ENCODE results near the gene UST. TPM values are rescaled to one million over a fixed set of nuclear protein-coding genes. Genes with fewer than 3 reads are reported as not detected.
"Not testable (repeated sequence)": the region's sequence is repeated elsewhere in the genome, so short reads cannot be mapped to it uniquely, and the experiment has no call there.

UST gene
- total and polyA plus RNA-seq, 4 donors: 8.4 to 21.5 (median 14.1) TPM

DNA sequence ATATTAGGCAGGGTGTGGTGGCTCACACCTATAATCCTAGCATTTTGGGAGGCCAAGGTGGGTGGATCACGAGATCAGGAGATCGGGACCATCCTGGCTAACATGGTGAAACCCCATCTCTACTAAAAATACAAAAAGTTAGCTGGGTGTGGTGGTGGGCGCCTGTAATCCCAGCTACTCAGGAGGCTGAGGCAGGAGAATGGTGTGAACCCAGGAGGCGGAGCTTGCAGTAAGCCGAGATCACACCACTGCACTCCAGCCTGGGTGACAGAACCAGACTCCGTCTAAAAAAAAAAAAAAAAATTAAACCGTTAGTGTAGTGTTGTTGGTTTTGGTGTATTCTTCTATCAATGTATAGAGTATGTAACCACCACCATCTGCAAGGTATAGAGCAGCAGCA, 133.9 kb downstream of the UST start:
- H3K4me3 ChIP-seq (ENCODE audit: low read length in 2 of 2); H3K4me1 ChIP-seq (ENCODE audit: control insufficient read depth in 1 of 2, insufficient read depth in 2 of 2, low read length in 2 of 2); H3K36me3 ChIP-seq (ENCODE audit: control insufficient read depth in 1 of 2, insufficient read depth in 2 of 2, low read length in 1 of 2); H3K9me3 ChIP-seq (ENCODE audit: control insufficient read depth, low read length); ATAC-seq (ENCODE audit: low FRiP score); DNase-seq; H3K27me3 ChIP-seq (ENCODE audit: control insufficient read depth in 1 of 2, insufficient read depth in 2 of 2, low read length in 1 of 2); H3K27ac ChIP-seq (ENCODE audit: low read depth in 1 of 2, low read length in 2 of 2): not testable (repeated sequence)
- intact Hi-C loops (cut with DNase I): loop anchor here (5.0 to 10.0 kb wide), 2 partner anchors 88 to 106 kb away; no protein-coding TSS in a partner anchor
- 95 to 96% methylated on average over 7 of the region's 7 CpGs for WGBS, 2 donors

DNA sequence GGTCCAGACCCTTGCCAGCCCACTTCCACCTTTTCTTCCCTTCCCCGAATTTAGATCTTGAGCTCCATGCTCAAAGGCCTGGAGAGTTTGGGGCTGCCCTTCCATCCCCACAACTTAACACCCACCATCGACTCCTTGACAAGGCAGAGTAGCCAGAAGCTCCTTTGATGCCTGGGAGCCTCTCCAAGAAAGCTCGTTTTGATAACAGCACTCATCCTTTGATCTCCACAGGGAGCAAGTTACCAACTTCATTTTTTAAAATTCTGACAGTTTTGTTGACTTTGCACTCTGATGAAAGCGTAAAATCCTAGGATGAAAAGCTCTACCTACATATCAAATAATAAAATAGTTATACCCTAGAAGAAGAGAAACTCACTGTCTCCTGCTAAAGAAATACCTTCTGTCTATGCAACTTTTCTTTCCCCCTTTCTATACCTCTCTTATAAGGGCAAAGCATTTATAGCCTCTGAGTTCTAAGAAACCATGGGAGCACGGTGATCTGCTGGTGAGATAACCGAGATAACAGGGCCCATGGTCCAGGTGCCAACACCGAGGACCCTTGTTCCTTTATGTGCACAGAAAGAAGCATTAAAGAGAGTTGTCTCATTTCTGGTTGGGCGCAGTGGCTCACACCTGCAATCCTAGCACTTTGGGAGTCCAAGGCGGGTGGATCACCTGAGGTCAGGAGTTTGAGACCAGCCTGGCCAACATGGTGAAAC, 134.9 kb downstream of the UST start:
- Histone ChIP-seq H3K4me3 (ENCODE audit: low read length in 2 of 2) (no peak overlapping the region), H3K27me3 (ENCODE audit: control insufficient read depth in 1 of 2, insufficient read depth in 2 of 2, low read length in 1 of 2) (no peaks in the 10 kb centered on the region), H3K27ac (ENCODE audit: low read depth in 1 of 2, low read length in 2 of 2) (no peak overlapping the region), H3K9me3 (ENCODE audit: control insufficient read depth, low read length) (no peaks in the 10 kb centered on the region), H3K36me3 (ENCODE audit: control insufficient read depth in 1 of 2, insufficient read depth in 2 of 2, low read length in 1 of 2) (no peaks in the 10 kb centered on the region), H3K4me1 (ENCODE audit: control insufficient read depth in 1 of 2, insufficient read depth in 2 of 2, low read length in 2 of 2) (peaks cover 0 to 11% of the 10 kb centered on the region in 2 donors)
- WGBS, 2 donors: 73 to 81% methylated on average over 9 of the region's 9 CpGs
- intact Hi-C loops (cut with DNase I): loop anchor here (5.0 to 10.0 kb wide), 2 partner anchors 89 to 107 kb away; no protein-coding TSS in a partner anchor
- ATAC-seq (ENCODE audit: low FRiP score) (no peak), DNase-seq (no peak)

DNA sequence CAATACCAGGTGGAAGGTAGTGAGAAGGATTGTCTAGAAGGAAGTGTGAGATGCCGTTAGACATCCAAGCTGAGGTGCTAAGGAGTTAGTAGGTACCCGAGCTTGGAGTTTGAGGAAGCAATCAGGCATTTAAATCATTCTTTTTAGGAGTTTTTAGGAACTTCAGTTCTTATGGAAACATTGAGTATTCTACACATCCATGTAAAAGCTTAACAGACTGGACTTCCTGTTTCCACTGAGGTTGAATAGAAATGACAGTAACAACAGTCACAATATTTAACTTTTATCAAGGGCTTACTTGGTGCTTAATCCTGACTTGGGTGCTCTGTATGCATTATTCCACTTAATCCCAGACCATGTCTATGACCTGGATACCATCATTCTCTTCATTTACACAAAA, 136.4 kb downstream of the UST start:
- no peak overlapping the region for H3K4me3 ChIP-seq (ENCODE audit: low read length in 2 of 2)
- peaks cover 0 to 16% of the 10 kb centered on the region in 2 donors for H3K4me1 ChIP-seq (ENCODE audit: control insufficient read depth in 1 of 2, insufficient read depth in 2 of 2, low read length in 2 of 2)
- intact Hi-C loops (cut with DNase I): loop anchor here (5.0 to 10.0 kb wide), 2 partner anchors 91 to 108 kb away; no protein-coding TSS in a partner anchor
- no peak overlapping the region for H3K27ac ChIP-seq (ENCODE audit: low read depth in 1 of 2, low read length in 2 of 2)
- H3K36me3 ChIP-seq (ENCODE audit: control insufficient read depth in 1 of 2, insufficient read depth in 2 of 2, low read length in 1 of 2): no peaks in the 10 kb centered on the region
- 83 to 89% methylated on average over 2 of the region's 2 CpGs for WGBS, 2 donors
- ATAC-seq (ENCODE audit: low FRiP score) (no peak), DNase-seq (no peak)
- no peaks in the 10 kb centered on the region for H3K27me3 ChIP-seq (ENCODE audit: control insufficient read depth in 1 of 2, insufficient read depth in 2 of 2, low read length in 1 of 2)
- H3K9me3 ChIP-seq (ENCODE audit: control insufficient read depth, low read length): no peaks in the 10 kb centered on the region

DNA sequence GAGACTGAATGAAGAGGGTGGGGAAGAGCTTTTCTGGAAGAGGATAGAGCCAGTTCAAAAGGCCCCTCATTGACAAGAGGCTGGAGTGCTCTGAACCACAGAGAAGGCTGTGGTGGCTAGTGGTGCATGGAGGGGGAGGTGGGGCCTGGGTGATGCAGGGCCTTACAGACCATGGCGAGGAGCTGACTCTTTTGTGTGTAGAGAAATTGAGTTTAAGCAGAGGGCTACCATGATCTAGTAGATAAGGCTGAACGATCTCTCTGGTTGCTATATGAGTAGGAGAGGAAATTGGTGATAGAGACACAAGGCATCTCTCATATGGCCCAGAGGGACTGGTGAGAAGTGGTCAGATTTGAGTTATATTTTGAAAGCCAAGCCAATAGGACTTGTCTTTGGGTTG, 137.6 kb downstream of the UST start:
- H3K36me3 ChIP-seq (ENCODE audit: control insufficient read depth in 1 of 2, insufficient read depth in 2 of 2, low read length in 1 of 2): no peaks in the 10 kb centered on the region
- intact Hi-C loops (cut with DNase I): loop anchor here (5.0 to 10.0 kb wide), 2 partner anchors 92 to 110 kb away; no protein-coding TSS in a partner anchor
- WGBS, 2 donors: 91 to 92% methylated on average over 2 of the region's 2 CpGs
- H3K27ac ChIP-seq (ENCODE audit: low read depth in 1 of 2, low read length in 2 of 2): no peak overlapping the region
- no peak for ATAC-seq (ENCODE audit: low FRiP score)
- H3K9me3 ChIP-seq (ENCODE audit: control insufficient read depth, low read length): no peaks in the 10 kb centered on the region
- no peak for DNase-seq
- H3K27me3 ChIP-seq (ENCODE audit: control insufficient read depth in 1 of 2, insufficient read depth in 2 of 2, low read length in 1 of 2): no peaks in the 10 kb centered on the region
- peaks cover 0 to 18% of the 10 kb centered on the region in 2 donors for H3K4me1 ChIP-seq (ENCODE audit: control insufficient read depth in 1 of 2, insufficient read depth in 2 of 2, low read length in 2 of 2)
- H3K4me3 ChIP-seq (ENCODE audit: low read length in 2 of 2): no peak overlapping the region

DNA sequence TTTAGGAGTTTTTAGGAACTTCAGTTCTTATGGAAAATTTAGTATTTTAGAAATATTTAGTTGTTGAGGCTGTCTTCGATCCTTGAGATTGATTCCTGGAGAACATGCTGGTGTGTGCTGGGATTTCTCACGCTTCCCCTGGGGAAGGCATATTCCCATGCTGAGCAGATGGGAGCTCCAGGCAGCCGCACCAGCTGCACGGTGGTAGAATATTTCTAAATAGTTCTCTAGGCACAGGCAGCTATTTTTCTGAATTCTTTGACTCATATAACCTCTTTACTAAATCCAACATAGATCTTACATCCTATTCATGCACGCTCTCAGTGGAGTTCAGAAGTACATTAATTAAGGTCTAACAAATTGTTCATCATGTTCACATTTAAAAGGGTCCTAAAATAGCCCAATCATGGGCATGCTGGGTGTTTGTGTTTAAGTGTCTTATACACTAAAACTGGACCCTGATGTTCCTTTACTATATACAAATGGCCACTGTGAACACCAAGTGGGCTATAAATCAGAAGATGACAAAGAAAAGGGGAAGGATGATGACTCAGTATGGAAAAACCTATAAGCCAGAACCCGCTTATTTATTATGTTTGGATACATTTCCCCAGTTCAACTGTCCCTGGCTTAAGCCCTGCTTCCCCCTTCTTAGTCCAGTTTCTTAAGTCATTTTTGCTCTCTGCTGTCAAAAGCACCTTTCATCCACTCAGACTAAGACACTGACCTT, 138.5 kb downstream of the UST start:
- DNase-seq: no peak
- H3K4me3 ChIP-seq (ENCODE audit: low read length in 2 of 2): no peak overlapping the region
- 9 to 14% methylated on average over 6 of the region's 6 CpGs for WGBS, 2 donors
- no peaks in the 10 kb centered on the region for H3K27me3 ChIP-seq (ENCODE audit: control insufficient read depth in 1 of 2, insufficient read depth in 2 of 2, low read length in 1 of 2)
- no peaks in the 10 kb centered on the region for H3K36me3 ChIP-seq (ENCODE audit: control insufficient read depth in 1 of 2, insufficient read depth in 2 of 2, low read length in 1 of 2)
- intact Hi-C loops (cut with DNase I): loop anchor here (5.0 to 10.0 kb wide), 3 partner anchors 47 to 138 kb away; partner anchors contain the start of gene UST (in 1 of the 2)
- no peak for ATAC-seq (ENCODE audit: low FRiP score)
- H3K9me3 ChIP-seq (ENCODE audit: control insufficient read depth, low read length): no peaks in the 10 kb centered on the region
- H3K27ac ChIP-seq (ENCODE audit: low read depth in 1 of 2, low read length in 2 of 2): no peak overlapping the region
- peaks cover 0 to 22% of the 10 kb centered on the region in 2 donors for H3K4me1 ChIP-seq (ENCODE audit: control insufficient read depth in 1 of 2, insufficient read depth in 2 of 2, low read length in 2 of 2)

DNA sequence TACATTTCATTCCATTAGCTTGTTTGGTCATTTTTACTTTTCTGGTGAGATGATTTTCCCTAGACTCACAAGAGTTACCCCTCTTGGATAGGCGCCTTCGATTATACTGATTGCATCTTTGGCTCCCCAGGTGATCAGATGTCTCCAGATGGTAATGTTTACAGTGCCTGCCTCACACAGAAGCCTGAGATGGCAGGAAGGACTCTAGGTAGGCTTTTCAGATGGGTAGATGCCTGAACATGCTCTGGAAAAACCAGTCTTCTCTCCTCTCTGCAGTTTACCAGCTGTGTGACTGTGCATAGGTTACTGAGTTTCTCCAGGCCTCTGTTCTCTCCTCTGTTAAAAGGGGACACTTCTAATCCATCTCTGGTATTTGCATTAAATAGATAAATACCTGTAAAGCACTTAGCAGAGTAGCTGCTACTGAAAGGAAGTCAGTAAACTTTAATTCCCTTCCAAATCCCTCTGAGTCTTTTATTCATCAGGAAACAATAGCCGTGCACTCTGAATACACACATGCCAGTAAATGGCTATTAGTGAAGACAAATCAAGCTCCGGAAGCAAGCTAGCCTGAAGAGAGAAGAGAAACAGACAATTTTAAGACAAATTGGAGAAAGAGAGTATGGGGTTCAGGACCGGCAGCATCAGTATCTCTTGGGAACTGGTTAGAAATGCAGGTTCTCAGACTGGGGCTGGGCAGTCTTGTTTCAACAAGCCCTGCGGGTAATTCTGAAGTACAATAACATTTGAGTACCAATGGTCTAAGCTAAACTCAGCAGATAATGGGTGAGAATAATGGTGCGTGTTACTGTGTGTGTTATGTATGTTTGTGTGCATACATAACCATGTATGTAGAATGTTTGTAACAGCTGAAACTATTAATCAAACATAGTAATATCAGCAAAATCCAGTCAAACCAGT, 139.4 kb downstream of the UST start:
- H3K4me3 ChIP-seq (ENCODE audit: low read length in 2 of 2): no peak overlapping the region
- WGBS, 2 donors: 69 to 72% methylated on average over 7 of the region's 7 CpGs
- H3K27ac ChIP-seq (ENCODE audit: low read depth in 1 of 2, low read length in 2 of 2): peak overlapping the region; percentile 26 to 37
- no peaks in the 10 kb centered on the region for H3K27me3 ChIP-seq (ENCODE audit: control insufficient read depth in 1 of 2, insufficient read depth in 2 of 2, low read length in 1 of 2)
- no peaks in the 10 kb centered on the region for H3K9me3 ChIP-seq (ENCODE audit: control insufficient read depth, low read length)
- intact Hi-C loops (cut with DNase I): loop anchor here (5.0 to 10.0 kb wide), 3 partner anchors 46 to 139 kb away; partner anchors contain the start of gene UST (in 1 of the 2)
- no peaks in the 10 kb centered on the region for H3K36me3 ChIP-seq (ENCODE audit: control insufficient read depth in 1 of 2, insufficient read depth in 2 of 2, low read length in 1 of 2)
- H3K4me1 ChIP-seq (ENCODE audit: control insufficient read depth in 1 of 2, insufficient read depth in 2 of 2, low read length in 2 of 2): peaks cover 0 to 22% of the 10 kb centered on the region in 2 donors
- ATAC-seq (ENCODE audit: low FRiP score): no peak
- no peak for DNase-seq

DNA sequence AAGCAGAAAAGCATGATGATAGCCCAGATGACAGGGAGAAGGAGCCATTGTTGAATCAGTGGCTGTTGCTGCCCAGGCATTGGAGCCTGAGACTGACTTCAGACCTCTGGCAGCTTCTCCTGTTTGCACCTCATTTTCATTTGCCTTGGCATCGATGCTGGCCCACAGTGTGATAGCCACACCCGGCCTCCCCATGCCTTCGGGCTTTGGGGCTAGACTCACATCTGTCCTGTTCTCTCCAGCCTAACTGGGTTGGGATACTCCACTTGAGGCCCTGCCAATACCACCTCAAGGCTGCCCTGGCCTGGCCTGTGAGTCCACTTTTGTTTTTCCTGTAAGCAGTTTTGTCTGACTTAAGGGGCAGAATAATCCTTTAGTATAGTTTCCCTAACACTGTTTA, 140.4 kb downstream of the UST start:
- DNase-seq (no peak), ATAC-seq (ENCODE audit: low FRiP score) (no peak)
- H3K36me3 ChIP-seq (ENCODE audit: control insufficient read depth in 1 of 2, insufficient read depth in 2 of 2, low read length in 1 of 2): no peaks in the 10 kb centered on the region
- 0 to 3% methylated on average over 3 of the region's 3 CpGs for WGBS, 2 donors
- no peaks in the 10 kb centered on the region for H3K9me3 ChIP-seq (ENCODE audit: control insufficient read depth, low read length)
- no peaks in the 10 kb centered on the region for H3K27me3 ChIP-seq (ENCODE audit: control insufficient read depth in 1 of 2, insufficient read depth in 2 of 2, low read length in 1 of 2)
- H3K4me3 ChIP-seq (ENCODE audit: low read length in 2 of 2): no peak overlapping the region
- peaks cover 0 to 22% of the 10 kb centered on the region in 2 donors for H3K4me1 ChIP-seq (ENCODE audit: control insufficient read depth in 1 of 2, insufficient read depth in 2 of 2, low read length in 2 of 2)
- peak overlapping the region in 1 of 2 donors; percentile 1 for H3K27ac ChIP-seq (ENCODE audit: low read depth in 1 of 2, low read length in 2 of 2)
- intact Hi-C loops (cut with DNase I): loop anchor here (5.0 to 10.0 kb wide), 3 partner anchors 45 to 140 kb away; partner anchors contain the start of gene UST (in 1 of the 2)

DNA sequence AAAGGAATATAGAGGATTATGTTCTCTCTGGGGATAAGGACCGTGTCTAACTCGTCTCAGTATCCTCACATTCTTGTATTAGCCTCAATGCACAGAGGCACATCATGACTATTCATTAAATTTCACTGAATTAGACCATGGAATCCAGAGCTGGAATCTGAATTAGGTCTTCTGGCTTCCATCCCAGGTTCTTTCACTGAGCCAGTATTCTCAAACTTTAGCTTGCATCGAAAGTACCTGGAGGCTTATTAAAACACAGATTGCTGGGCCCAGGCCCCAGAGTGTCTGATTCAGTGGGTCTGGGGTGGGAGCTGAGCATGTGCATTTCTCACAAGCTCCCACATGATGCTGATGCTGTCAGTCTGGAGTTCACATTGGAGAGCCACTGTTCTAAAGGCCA, 142.0 kb downstream of the UST start:
- Histone ChIP-seq H3K9me3 (ENCODE audit: control insufficient read depth, low read length) (no peaks in the 10 kb centered on the region), H3K4me3 (ENCODE audit: low read length in 2 of 2) (no peak overlapping the region), H3K27ac (ENCODE audit: low read depth in 1 of 2, low read length in 2 of 2) (peak overlapping the region; percentile 21 to 42), H3K36me3 (ENCODE audit: control insufficient read depth in 1 of 2, insufficient read depth in 2 of 2, low read length in 1 of 2) (no peaks in the 10 kb centered on the region), H3K4me1 (ENCODE audit: control insufficient read depth in 1 of 2, insufficient read depth in 2 of 2, low read length in 2 of 2) (peaks cover 0 to 22% of the 10 kb centered on the region in 2 donors), H3K27me3 (ENCODE audit: control insufficient read depth in 1 of 2, insufficient read depth in 2 of 2, low read length in 1 of 2) (no peaks in the 10 kb centered on the region)
- no peak for DNase-seq
- no peak for ATAC-seq (ENCODE audit: low FRiP score)
- 12 to 18% methylated on average over 3 of the region's 3 CpGs for WGBS, 2 donors
- intact Hi-C loops (cut with DNase I): loop anchor here (5.0 to 10.0 kb wide), 3 partner anchors 43 to 142 kb away; partner anchors contain the start of gene UST (in 1 of the 2)

Data from aorta (tissue), 5 donors.